DOHH2 (cell line): ENCODE data around the gene IRX3.

Experiments
- H3F3A ChIP-seq: fragments of 200-600 bp; sonication (generic), shearing (Covaris generic); 2 replicates; pipeline ENCODE4 v1.6.0; 2016; ENCODE audit warnings: antibody characterized with exemption, mild to moderate bottlenecking; ENCODE audit not compliant: control insufficient read depth, insufficient read depth
- H3K27ac ChIP-seq: fragments of 200-600 bp; sonication (generic); 2 replicates; pipeline ENCODE4 v1.5.1; 2014; ENCODE audit warnings: low read depth, mild to moderate bottlenecking, low read length, moderate library complexity
- H3K27me3 ChIP-seq: fragments of 200-600 bp; sonication (generic); 2 replicates; pipeline ENCODE4 v1.6.1; 2014; ENCODE audit warnings: mild to moderate bottlenecking, low read length, mixed read lengths; ENCODE audit not compliant: control insufficient read depth
- H3K36me3 ChIP-seq: fragments of 200-600 bp; sonication (generic); 2 replicates; pipeline ENCODE4 v1.6.1; 2014; ENCODE audit warnings: mild to moderate bottlenecking, low read length, moderate library complexity, mixed read lengths; ENCODE audit not compliant: control insufficient read depth
- H3K4me1 ChIP-seq: fragments of 200-600 bp; sonication (generic); 2 replicates; pipeline ENCODE4 v1.6.1; 2014; ENCODE audit warnings: mild to moderate bottlenecking, low read length, mixed read lengths; ENCODE audit not compliant: control insufficient read depth
- H3K4me2 ChIP-seq: fragments of 200-600 bp; sonication (generic); 2 replicates; pipeline ENCODE4 v1.6.0; 2014; ENCODE audit warnings: mild to moderate bottlenecking, low read length, moderate library complexity
- H3K4me3 ChIP-seq: fragments of 200-600 bp; sonication (generic); 2 replicates; pipeline ENCODE4 v1.5.1; 2014; ENCODE audit warnings: mild to moderate bottlenecking, low read length, mixed read lengths
- H3K79me2 ChIP-seq: fragments of 200-600 bp; sonication (generic); 2 replicates; pipeline ENCODE4 v1.6.1; 2014; ENCODE audit warnings: mild to moderate bottlenecking, low read length, mixed read lengths; ENCODE audit not compliant: control insufficient read depth
- H3K9me2 ChIP-seq: fragments of 200-600 bp; sonication (generic); replicated peaks from 2 replicates; pipeline ENCODE4 v1.6.1; 2014; ENCODE audit warnings: mild to moderate bottlenecking, low read length, mixed read lengths; ENCODE audit not compliant: control insufficient read depth
- H3K9me3 ChIP-seq: fragments of 200-600 bp; sonication (generic); 2 replicates; pipeline ENCODE4 v1.6.1; 2014; ENCODE audit warnings: antibody characterized with exemption, low read length, mixed read lengths; ENCODE audit not compliant: control insufficient read depth, insufficient read depth
- H4K20me1 ChIP-seq: fragments of 200-600 bp; sonication (generic); 2 replicates; pipeline ENCODE4 v1.6.0; 2014; ENCODE audit warnings: low read depth, mild to moderate bottlenecking, antibody characterized with exemption, low read length, moderate library complexity; ENCODE audit not compliant: control insufficient read depth, insufficient read depth
- CTCF ChIP-seq: fragments of 200-600 bp; sonication (generic); IDR thresholded peaks from one replicate; pipeline ENCODE4 v1.5.1; 2014; ENCODE audit warnings: antibody characterized with exemption, mild to moderate bottlenecking, low read depth, low read length; ENCODE audit not compliant: poor library complexity, severe bottlenecking
- EZH2phosphoT487 ChIP-seq: fragments of 200-600 bp; sonication (generic); IDR thresholded peaks from 2 replicates; pipeline ENCODE4 v1.6.1; 2017; ENCODE audit warnings: borderline replicate concordance, mild to moderate bottlenecking, antibody characterized with exemption, low read length, moderate library complexity, mixed read lengths

IRX3 gene

GRCh38 chr16:54313789-54314188 is 27.2 kb upstream of the IRX3 start:
- H3K4me2 ChIP-seq: no peak overlapping the region
- H3K9me3 ChIP-seq: no peaks in the 10 kb centered on the region
- no peaks in the 10 kb centered on the region for H3F3A ChIP-seq
- no peaks in the 10 kb centered on the region for H3K4me1 ChIP-seq
- no peaks in the 10 kb centered on the region for H3K9me2 ChIP-seq
- H4K20me1 ChIP-seq: no peaks in the 10 kb centered on the region
- H3K79me2 ChIP-seq: no peaks in the 10 kb centered on the region
- H3K4me3 ChIP-seq: no peak overlapping the region
- no peaks in the 10 kb centered on the region for H3K36me3 ChIP-seq
- H3K27ac ChIP-seq: no peak overlapping the region
- TF ChIP-seq CTCF (no peak), EZH2phosphoT487 (no peak)
- no peaks in the 10 kb centered on the region for H3K27me3 ChIP-seq

GRCh38 chr16:54312502-54312991 is 26.0 kb upstream of the IRX3 start:
- no peaks in the 10 kb centered on the region for H3K9me3 ChIP-seq
- H3F3A ChIP-seq: no peaks in the 10 kb centered on the region
- no peak overlapping the region for H3K4me2 ChIP-seq
- TF ChIP-seq EZH2phosphoT487 (no peak), CTCF (no peak)
- no peaks in the 10 kb centered on the region for H3K9me2 ChIP-seq
- no peaks in the 10 kb centered on the region for H3K4me1 ChIP-seq
- H3K27me3 ChIP-seq: no peaks in the 10 kb centered on the region
- no peak overlapping the region for H3K4me3 ChIP-seq
- H4K20me1 ChIP-seq: no peaks in the 10 kb centered on the region
- no peaks in the 10 kb centered on the region for H3K36me3 ChIP-seq
- no peak overlapping the region for H3K27ac ChIP-seq
- H3K79me2 ChIP-seq: no peaks in the 10 kb centered on the region

GRCh38 chr16:54309341-54309740 is 22.8 kb upstream of the IRX3 start:
- TF ChIP-seq CTCF: no peak
- TF ChIP-seq EZH2phosphoT487: no peak
- Histone ChIP-seq H3K4me3 (no peak overlapping the region), H3K79me2 (no peaks in the 10 kb centered on the region), H3K9me2 (no peaks in the 10 kb centered on the region), H3K36me3 (no peaks in the 10 kb centered on the region), H3K4me1 (no peaks in the 10 kb centered on the region), H3K27ac (no peak overlapping the region), H3K27me3 (no peaks in the 10 kb centered on the region), H3K9me3 (no peaks in the 10 kb centered on the region), H3F3A (no peaks in the 10 kb centered on the region), H4K20me1 (no peaks in the 10 kb centered on the region), H3K4me2 (no peak overlapping the region)

GRCh38 chr16:54305080-54305479 is 18.5 kb upstream of the IRX3 start:
- Histone ChIP-seq H3K4me1 (no peaks in the 10 kb centered on the region), H3F3A (no peaks in the 10 kb centered on the region), H3K36me3 (no peaks in the 10 kb centered on the region), H3K79me2 (no peaks in the 10 kb centered on the region), H3K4me2 (no peak overlapping the region), H3K9me3 (no peaks in the 10 kb centered on the region), H3K9me2 (no peaks in the 10 kb centered on the region), H4K20me1 (no peaks in the 10 kb centered on the region), H3K27ac (no peak overlapping the region), H3K27me3 (no peaks in the 10 kb centered on the region), H3K4me3 (no peak overlapping the region)
- no peak for TF ChIP-seq CTCF
- TF ChIP-seq EZH2phosphoT487: no peak
